CD4-positive, CD25-positive, alpha-beta regulatory T cell (primary cell): ENCODE measurements around the gene GTF3C5. TPM values are rescaled to one million over a fixed set of nuclear protein-coding genes. Genes with fewer than 3 reads are reported as not detected.

Source experiments
- ATAC-seq, 2 donors: fragments of 150-1000 bp; cut with Tn5 transposase; one replicate each; pipeline ENCODE4 v1.10.0; 2021; ENCODE audit warnings: low read depth in 2 of 2, moderate number of reproducible peaks in 2 of 2, moderate library complexity in 1 of 2
- DNase-seq, 3 donors: peaks; one replicate each; pipeline versions ENCODE4 v3.0.0 to v3.0.0-alpha.2; 2012 to 2022; ENCODE audit warnings: mixed read lengths in 1 of 3
- H3K27ac ChIP-seq: one replicate; pipeline ENCODE4 v1.7.0; 2013; ENCODE audit warnings: mild to moderate bottlenecking, low read length; ENCODE audit not compliant: insufficient read depth, poor library complexity, severe bottlenecking
- H3K27me3 ChIP-seq: one replicate; pipeline ENCODE4 v1.7.0; 2013; ENCODE audit warnings: low read length; ENCODE audit not compliant: control insufficient read depth, insufficient read depth
- H3K36me3 ChIP-seq: one replicate; pipeline ENCODE4 v1.7.0; 2013; ENCODE audit warnings: mild to moderate bottlenecking, low read length, moderate library complexity; ENCODE audit not compliant: control insufficient read depth, insufficient read depth
- H3K4me1 ChIP-seq: 2 replicates; pipeline ENCODE4 v1.7.0; 2013; ENCODE audit warnings: mild to moderate bottlenecking, low read length; ENCODE audit not compliant: insufficient read depth, control insufficient read depth, poor library complexity, severe bottlenecking
- H3K4me3 ChIP-seq: one replicate; pipeline ENCODE4 v1.7.0; 2013; ENCODE audit warnings: low read depth, mild to moderate bottlenecking, low read length, moderate library complexity
- H3K9me3 ChIP-seq, 2 experiments: 1 replicate in 1 of 2; 2 replicates in 1 of 2; pipeline ENCODE4 v1.7.0; 2013; ENCODE audit warnings: low read length in 2 of 2, mild to moderate bottlenecking in 1 of 2, moderate library complexity in 1 of 2; ENCODE audit not compliant: control insufficient read depth in 2 of 2
- H3K27ac Mint-ChIP-seq, 3 donors: one replicate each; pipeline ENCODE4 v1.8.0; 2020 to 2022; ENCODE audit warnings: mild to moderate bottlenecking in 3 of 3, mixed read lengths in 3 of 3, moderate library complexity in 2 of 3
- H3K27me3 Mint-ChIP-seq: one replicate; pipeline ENCODE4 v1.8.0; 2022; ENCODE audit warnings: mild to moderate bottlenecking, mixed read lengths
- H3K36me3 Mint-ChIP-seq: one replicate; pipeline ENCODE4 v1.8.0; 2020; ENCODE audit warnings: mixed read lengths
- H3K4me1 Mint-ChIP-seq, 4 donors: one replicate each; pipeline ENCODE4 v1.8.0; 2020 to 2022; ENCODE audit warnings: mixed read lengths in 4 of 4, mild to moderate bottlenecking in 1 of 4
- H3K4me3 Mint-ChIP-seq, 4 donors: one replicate each; pipeline ENCODE4 v1.8.0; 2020 to 2022; ENCODE audit warnings: mild to moderate bottlenecking in 4 of 4, mixed read lengths in 4 of 4, moderate library complexity in 3 of 4
- H3K9me3 Mint-ChIP-seq, 7 donors: one replicate each; pipeline ENCODE4 v1.8.0; 2020 to 2022; ENCODE audit warnings: mixed read lengths in 7 of 7, mild to moderate bottlenecking in 3 of 7, moderate library complexity in 2 of 7
- polyA plus RNA-seq, 4 donors: library from polyadenylated mRNA; unstranded; fragments of 300-500 nt; fragmentation: Illumina TruSeq; gene quantifications; one replicate each; pipeline ENCODE4 v1.2.3, GENCODE V29; 2021
- total RNA-seq: library from RNA; stranded (reverse); gene quantifications from one replicate; pipeline ENCODE4 v1.2.3, GENCODE V29; 2022

GTF3C5 gene
- total and polyA plus RNA-seq, 5 donors from 2014 or later = 35.8 to 50.5 (median 40.2) TPM

DNA sequence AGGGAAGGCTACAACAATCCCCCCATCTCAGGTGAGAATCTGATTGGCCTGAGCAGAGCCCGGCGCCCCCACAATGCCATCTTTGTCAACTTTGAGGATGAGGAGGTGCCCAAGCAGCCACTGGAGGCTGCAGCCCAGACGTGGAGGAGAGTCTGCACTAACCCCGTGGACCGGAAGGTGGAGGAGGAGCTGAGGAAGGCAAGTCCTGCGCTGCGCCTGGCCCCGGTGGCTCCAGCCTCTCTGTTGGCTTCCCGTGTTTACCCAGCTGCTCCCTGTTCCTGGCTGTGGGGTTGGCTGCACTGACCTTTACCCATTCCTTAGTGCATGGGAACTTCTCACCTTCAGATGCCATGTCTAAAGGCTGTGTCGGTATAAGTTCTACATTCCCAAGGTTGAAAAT, 20.0 kb downstream of the GTF3C5 start:
- Mint-ChIP-seq H3K27me3 (no peaks in the 10 kb centered on the region), H3K9me3 (no peaks in the 10 kb centered on the region), H3K4me1 (peaks cover 0 to 4% (median under 1%) of the 10 kb centered on the region in 4 donors), H3K27ac (no peak overlapping the region), H3K36me3 (peaks cover 41% of the 10 kb centered on the region), H3K4me3 (no peak overlapping the region)
- Histone ChIP-seq H3K9me3 (no peaks in the 10 kb centered on the region), H3K27me3 (no peaks in the 10 kb centered on the region), H3K27ac (no peak overlapping the region), H3K4me1 (no peaks in the 10 kb centered on the region), H3K4me3 (no peak overlapping the region), H3K36me3 (peaks cover 79% of the 10 kb centered on the region)
- DNase-seq (no peak), ATAC-seq (no peak)

DNA sequence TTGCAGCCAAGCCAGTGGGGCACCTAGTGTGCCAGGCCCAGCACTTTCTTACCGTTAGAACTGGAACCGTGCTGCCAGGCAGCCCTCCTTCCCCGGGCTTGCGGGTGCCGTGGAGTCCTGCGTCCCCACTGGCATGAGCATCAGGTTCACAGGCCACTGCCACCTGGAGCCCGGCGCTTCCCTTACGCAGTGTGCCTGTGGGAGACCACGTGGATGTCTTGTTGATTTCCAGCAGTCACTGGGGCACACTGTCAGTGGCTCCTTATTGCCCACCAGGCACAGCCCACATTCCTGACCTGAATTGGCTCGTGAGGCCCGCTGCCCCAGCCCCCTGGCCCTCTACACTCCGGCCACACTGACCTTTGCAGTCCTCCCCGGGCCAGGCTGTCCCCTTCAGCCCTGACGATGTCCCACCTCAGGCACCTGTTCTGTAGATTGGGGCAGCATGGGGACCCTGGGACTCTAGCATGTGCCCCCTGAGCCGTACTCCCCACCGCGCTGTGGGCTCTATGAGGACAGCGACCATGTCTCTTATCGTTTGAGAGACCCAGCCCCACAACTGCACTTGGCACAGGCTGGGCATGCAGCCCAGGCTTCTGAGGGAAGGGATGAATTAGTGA, 20.6 kb downstream of the GTF3C5 start:
- Mint-ChIP-seq H3K27ac (no peak overlapping the region), H3K4me3 (no peak overlapping the region), H3K4me1 (peaks cover 0 to 6% (median 3%) of the 10 kb centered on the region in 4 donors), H3K36me3 (peaks cover 41% of the 10 kb centered on the region), H3K27me3 (no peaks in the 10 kb centered on the region), H3K9me3 (no peaks in the 10 kb centered on the region)
- Histone ChIP-seq H3K9me3 (no peaks in the 10 kb centered on the region), H3K36me3 (peaks cover 80% of the 10 kb centered on the region), H3K4me1 (no peaks in the 10 kb centered on the region), H3K27ac (no peak overlapping the region), H3K27me3 (no peaks in the 10 kb centered on the region), H3K4me3 (no peak overlapping the region)
- ATAC-seq (no peak), DNase-seq (no peak)

DNA sequence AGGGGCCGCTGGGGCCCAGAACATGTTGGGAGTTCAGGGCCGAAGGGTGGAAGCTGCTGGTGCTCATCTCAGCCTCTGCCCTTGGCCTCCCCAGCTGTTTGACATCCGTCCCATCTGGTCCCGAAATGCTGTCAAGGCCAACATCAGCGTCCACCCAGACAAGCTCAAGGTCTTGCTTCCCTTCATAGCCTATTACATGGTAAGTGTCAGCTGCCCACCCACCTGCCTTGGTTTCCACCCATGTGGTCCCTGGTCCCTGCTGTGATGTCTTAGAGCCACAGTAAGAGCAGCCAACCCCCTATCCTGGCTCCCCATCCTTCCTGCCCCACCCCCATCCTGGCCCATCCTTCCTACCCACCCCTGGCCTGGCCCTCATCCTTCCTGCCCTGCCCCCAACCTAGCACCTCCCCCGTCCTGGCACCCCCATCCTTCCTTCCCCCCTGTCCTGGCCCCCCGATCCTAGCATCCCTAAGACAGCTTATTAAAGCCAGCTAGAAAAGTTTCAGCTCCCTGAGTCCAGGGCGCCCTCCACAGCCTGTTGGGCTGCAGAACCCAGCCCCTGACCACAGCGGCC, 21.3 kb downstream of the GTF3C5 start:
- Histone ChIP-seq H3K9me3 (no peaks in the 10 kb centered on the region), H3K4me3 (no peak overlapping the region), H3K27ac (no peak overlapping the region), H3K4me1 (peaks cover 5% of the 10 kb centered on the region), H3K36me3 (peaks cover 76% of the 10 kb centered on the region), H3K27me3 (no peaks in the 10 kb centered on the region)
- peaks cover 37% of the 10 kb centered on the region for H3K36me3 Mint-ChIP-seq
- no peaks in the 10 kb centered on the region for H3K27me3 Mint-ChIP-seq
- H3K4me1 Mint-ChIP-seq = peaks cover 0 to 10% (median 3%) of the 10 kb centered on the region in 4 donors
- no peaks in the 10 kb centered on the region for H3K9me3 Mint-ChIP-seq
- ATAC-seq (no peak), DNase-seq (no peak)
- H3K4me3 Mint-ChIP-seq = no peak overlapping the region
- no peak overlapping the region for H3K27ac Mint-ChIP-seq

DNA sequence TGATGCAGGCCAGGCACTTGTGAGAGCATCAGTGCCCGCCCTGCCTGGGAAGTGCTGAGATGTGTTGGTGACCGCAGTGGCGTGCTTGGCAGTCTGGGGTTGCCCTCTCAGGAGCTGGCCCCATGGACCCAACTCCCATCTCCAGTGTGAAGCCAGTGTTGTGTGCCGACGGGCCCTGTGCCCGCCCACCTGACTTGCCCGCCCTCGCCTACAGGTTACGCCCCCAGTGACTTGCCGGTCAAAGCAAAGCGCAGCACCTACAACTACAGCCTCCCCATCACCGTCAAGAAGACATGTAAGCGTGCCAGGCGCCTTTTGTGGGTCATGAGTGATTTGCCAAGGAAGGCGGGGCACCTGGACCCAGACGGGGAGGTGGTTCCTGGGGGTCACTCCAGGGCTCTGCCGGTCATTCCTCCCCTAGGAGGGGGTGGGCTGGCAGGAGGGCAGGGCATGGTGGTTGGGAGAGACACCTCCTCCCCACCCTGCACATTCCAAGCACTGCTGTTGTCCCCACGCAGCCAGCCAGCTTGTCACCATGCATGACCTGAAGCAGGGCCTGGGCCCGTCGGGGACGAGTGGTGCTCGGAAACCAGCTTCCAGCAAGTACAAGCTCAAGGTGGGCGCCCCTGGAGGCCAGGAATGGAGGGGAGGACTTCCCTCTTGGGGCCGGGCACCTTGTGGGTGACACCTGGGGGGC, 23.5 kb downstream of the GTF3C5 start:
- H3K27me3 ChIP-seq = no peaks in the 10 kb centered on the region
- no peak overlapping the region for H3K4me3 ChIP-seq
- peaks cover 62% of the 10 kb centered on the region for H3K36me3 ChIP-seq
- no peaks in the 10 kb centered on the region for H3K9me3 ChIP-seq
- no peaks in the 10 kb centered on the region for H3K27me3 Mint-ChIP-seq
- DNase-seq (no peak), ATAC-seq (no peak)
- H3K27ac Mint-ChIP-seq = no peak overlapping the region
- peaks cover 0 to 1% (median 0%) of the 10 kb centered on the region in 7 donors for H3K9me3 Mint-ChIP-seq
- H3K4me3 Mint-ChIP-seq = no peak overlapping the region
- no peak overlapping the region for H3K27ac ChIP-seq
- H3K36me3 Mint-ChIP-seq = peaks cover 40% of the 10 kb centered on the region
- H3K4me1 ChIP-seq = peaks cover 22% of the 10 kb centered on the region
- peaks cover 7 to 27% (median 19%) of the 10 kb centered on the region in 4 donors for H3K4me1 Mint-ChIP-seq

DNA sequence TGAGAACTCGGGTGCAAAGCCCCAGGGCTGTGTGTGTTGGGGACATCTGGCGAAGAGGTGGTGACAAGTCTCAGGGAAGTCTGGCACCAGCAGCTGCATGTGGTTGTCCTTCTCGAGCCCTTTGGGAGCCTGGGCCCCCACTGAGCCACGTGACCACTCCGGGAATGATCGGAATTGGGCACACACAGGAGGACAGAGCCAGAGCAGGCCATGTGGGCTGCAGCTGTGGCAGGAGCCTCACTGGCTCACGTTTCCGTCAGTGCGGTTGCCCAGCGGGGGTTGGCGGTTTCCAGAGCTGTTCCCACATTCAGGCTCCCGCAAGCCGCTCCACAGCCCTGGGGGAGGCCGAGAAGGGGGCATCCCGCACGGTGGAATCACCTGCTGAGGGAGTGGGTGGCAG, 24.2 kb downstream of the GTF3C5 start:
- H3K27ac ChIP-seq = no peak overlapping the region
- H3K4me3 ChIP-seq = no peak overlapping the region
- H3K27me3 ChIP-seq = no peaks in the 10 kb centered on the region
- Mint-ChIP-seq H3K4me1 (peaks cover 10 to 33% (median 24%) of the 10 kb centered on the region in 4 donors), H3K27ac (no peak overlapping the region), H3K36me3 (peaks cover 34% of the 10 kb centered on the region), H3K4me3 (no peak overlapping the region), H3K27me3 (no peaks in the 10 kb centered on the region), H3K9me3 (peaks cover 0 to 1% (median 0%) of the 10 kb centered on the region in 7 donors)
- ATAC-seq = no peak
- peaks cover 56% of the 10 kb centered on the region for H3K36me3 ChIP-seq
- H3K9me3 ChIP-seq = no peaks in the 10 kb centered on the region
- DNase-seq = no peak
- H3K4me1 ChIP-seq = peaks cover 29% of the 10 kb centered on the region

DNA sequence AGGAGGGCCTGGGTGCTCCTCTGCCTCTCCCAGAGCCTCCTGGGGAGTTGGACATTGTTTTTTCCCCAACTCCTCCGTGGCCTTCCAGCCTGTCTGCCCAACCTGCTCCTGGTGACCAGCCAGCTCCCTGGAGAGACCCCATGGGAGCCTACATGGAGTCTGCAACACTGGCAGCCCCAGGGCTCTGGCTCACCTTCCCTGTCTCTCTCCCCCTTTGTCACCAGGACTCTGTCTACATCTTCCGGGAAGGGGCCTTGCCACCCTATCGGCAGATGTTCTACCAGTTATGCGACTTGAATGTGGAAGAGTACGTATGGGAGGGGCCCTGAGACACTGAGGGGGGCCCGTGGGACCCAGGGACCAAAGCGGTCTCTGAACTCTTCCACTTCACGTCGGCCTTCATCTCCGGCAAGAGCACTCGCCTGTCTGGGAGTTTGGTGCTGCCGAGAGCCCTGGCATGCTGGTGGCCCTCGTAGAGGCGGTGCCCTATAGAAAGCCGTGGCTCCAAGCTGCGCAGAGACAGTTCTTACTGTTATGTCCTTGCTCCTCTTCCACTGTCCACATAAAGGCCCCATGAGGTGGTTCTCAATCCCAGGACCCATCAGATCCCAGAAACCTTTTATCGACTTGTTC, 25.1 kb downstream of the GTF3C5 start:
- Histone ChIP-seq H3K27me3 (no peaks in the 10 kb centered on the region), H3K4me1 (peaks cover 35% of the 10 kb centered on the region), H3K27ac (no peak overlapping the region), H3K9me3 (no peaks in the 10 kb centered on the region), H3K36me3 (peaks cover 47% of the 10 kb centered on the region), H3K4me3 (no peak overlapping the region)
- peaks cover 10 to 36% (median 26%) of the 10 kb centered on the region in 4 donors for H3K4me1 Mint-ChIP-seq
- H3K9me3 Mint-ChIP-seq = peaks cover 0 to 1% (median 0%) of the 10 kb centered on the region in 7 donors
- peaks cover 29% of the 10 kb centered on the region for H3K36me3 Mint-ChIP-seq
- H3K4me3 Mint-ChIP-seq = no peak overlapping the region
- H3K27me3 Mint-ChIP-seq = no peaks in the 10 kb centered on the region
- DNase-seq (no peak), ATAC-seq (no peak)
- H3K27ac Mint-ChIP-seq = peak overlapping the region in 1 of 3 donors; percentile 56

DNA sequence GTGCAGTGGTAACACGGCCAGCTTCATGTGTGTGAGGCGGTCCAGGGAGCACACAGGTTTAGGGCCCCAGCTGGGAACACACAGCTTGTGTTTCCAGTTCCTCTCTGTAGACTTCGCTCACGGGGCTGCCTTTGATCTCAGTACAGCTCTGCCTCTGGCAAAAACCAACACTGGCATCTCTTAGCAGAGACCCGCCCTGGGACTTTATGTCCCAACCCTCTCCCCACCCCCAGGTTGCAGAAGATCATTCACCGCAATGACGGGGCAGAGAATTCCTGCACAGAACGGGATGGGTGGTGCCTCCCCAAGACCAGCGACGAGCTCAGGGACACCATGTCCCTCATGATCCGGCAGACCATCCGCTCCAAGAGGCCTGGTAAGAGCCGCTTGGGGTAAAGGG, 25.7 kb downstream of the GTF3C5 start:
- DNase-seq = peak in 1 of 3 donors; percentile 21
- Histone ChIP-seq H3K36me3 (peaks cover 41% of the 10 kb centered on the region), H3K4me3 (no peak overlapping the region), H3K4me1 (peaks cover 35% of the 10 kb centered on the region), H3K27ac (no peak overlapping the region), H3K9me3 (no peaks in the 10 kb centered on the region), H3K27me3 (no peaks in the 10 kb centered on the region)
- ATAC-seq = no peak
- peaks cover 28% of the 10 kb centered on the region for H3K36me3 Mint-ChIP-seq
- no peaks in the 10 kb centered on the region for H3K27me3 Mint-ChIP-seq
- peaks cover 0 to 1% (median 0%) of the 10 kb centered on the region in 7 donors for H3K9me3 Mint-ChIP-seq
- H3K4me1 Mint-ChIP-seq = peaks cover 10 to 38% (median 25%) of the 10 kb centered on the region in 4 donors
- no peak overlapping the region for H3K4me3 Mint-ChIP-seq
- H3K27ac Mint-ChIP-seq = peak overlapping the region in 1 of 3 donors; percentile 56
